Superior temporal gyrus (tissue), 1 donor: ENCODE measurements around the gene PPP2R3B.

Source experiments
- DNase-seq: peaks from one replicate; pipeline ENCODE4 v3.0.0-alpha.2; 2016; ENCODE audit errors: extremely low spot score

The PPP2R3B gene

DNA sequence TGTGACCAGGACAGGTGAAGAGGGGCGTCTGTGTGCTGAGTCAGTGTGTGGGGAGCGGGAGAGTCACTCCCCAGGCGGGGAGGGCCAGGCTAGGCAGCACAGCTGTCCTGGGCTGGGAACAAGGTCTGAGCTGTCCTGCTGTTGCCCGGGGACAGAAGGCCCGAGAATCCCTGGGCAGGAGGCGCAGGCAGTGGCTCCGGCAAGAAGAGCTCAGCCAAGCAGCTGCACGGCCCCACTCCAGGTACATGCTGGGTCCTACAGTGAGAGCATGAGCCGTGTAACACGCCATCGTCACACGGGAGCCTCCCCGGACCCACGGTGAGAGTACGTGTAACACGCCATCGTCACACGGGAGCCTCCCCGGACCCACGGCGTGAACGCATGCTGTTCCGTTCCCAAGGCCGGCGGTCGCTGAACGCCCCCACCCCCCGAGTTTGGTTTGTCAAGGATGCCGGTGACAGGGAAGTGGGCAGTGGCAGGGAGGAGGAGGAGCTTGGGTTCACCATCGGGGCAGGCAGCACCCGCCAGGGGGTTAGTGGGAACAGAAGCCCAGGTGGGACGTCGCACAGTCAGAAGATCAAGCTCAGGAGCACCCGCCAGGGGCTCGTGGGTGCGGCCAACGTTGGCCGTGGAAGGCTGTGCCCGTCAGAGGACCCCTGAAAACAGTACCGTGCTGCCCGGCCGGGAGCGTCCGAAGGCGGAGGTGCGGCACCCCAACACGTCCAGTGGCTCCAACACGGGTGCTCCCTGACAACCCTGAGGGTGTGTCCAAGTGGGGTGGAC, 15.6 kb downstream of the PPP2R3B start:
- no peak for DNase-seq

DNA sequence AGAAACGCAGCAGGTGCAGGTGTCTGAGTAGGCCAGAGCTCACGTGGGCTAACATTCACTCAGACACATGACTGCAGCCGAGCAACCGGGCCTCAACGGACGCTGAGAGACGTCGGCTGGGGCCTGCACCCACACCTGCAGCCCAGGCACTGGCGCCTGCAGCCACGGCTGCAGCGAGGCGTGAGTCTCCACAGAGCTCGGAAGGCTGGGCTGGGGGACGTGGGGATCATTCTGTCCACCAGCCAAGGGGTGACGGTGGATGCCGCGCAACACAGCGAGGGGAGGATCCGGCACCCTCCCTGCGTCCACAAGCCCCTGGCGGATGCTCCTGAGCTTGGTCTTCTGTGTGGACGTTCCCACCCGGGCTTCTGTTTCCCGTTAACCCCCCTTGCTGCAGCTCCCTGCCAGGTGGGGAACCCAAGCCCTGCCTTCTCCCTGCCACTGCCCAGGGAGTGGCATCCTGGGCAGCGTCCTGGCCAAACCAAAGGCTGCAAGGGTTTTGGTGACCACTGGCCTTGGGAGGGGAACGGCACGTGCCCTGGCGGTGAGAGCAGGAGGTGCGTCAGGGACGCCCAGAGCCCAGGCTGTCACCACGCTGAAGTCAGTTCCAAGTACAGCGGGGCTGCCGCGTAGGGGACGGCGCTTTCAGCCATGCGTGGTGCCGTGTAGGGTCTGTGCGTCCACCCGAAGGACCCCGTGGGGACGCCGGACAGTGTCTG, 16.3 kb downstream of the PPP2R3B start:
- no peak for DNase-seq

- DNase-seq = no peak
These were observed 17.1 kb downstream of the PPP2R3B start for GRCh38 chrX:369563-370101.

GRCh38 chrX:368811-369562, 17.7 kb downstream of the PPP2R3B start:
- no peak for DNase-seq

DNA sequence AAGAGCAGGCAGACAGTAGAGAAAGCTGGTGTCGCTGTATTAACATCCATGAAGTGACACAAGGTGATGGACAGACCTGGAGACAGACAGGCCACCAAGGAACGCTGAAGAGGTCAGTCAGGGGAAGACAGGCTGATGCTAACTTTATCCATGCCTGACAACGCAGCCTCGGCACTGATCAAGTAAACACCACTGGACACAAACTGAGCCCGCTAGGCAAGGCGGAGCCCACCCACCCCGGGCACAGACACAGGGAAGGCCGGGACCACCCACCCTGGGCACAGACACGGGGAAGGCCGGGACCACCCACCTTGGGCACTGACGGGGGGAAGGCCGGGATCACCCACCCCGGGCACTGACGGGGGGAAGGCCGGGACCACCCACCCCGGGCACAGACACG, 18.8 kb downstream of the PPP2R3B start:
- DNase-seq = no peak

GRCh38 chrX:367349-367748, 19.4 kb downstream of the PPP2R3B start:
- no peak for DNase-seq

- DNase-seq = no peak
These were observed 22.9 kb downstream of the PPP2R3B start for GRCh38 chrX:363621-364375.

DNA sequence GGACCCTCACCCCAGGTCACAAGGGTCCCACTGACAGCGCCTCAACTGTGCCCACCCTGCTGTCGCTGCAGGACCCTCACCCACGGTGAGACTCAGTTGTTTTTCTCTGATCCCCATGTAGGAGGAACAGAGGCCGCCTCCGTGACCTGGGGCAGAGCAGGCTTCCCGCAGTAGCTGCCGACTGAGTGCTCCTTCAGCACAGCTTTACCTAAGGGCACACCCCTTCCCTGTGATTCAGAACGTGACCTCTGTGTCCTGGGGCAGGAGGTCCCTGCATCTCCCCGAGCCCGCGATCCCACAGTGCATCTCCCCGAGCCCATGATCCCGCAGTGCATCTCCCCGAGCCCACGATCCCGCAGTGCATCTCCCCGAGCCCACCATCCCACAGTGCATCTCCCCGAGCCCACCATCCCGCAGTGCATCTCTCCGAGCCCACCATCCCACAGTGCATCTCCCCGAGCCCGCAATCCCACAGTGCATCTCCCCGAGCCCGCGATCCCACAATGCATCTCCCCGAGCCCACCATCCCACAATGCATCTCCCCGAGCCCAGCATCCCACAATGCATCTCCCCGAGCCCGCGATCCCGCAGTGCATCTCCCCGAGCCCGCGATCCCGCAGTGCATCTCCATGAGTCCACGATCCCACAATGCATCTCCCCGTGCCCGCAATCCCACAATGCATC, 23.6 kb downstream of the PPP2R3B start:
- no peak for DNase-seq

DNA sequence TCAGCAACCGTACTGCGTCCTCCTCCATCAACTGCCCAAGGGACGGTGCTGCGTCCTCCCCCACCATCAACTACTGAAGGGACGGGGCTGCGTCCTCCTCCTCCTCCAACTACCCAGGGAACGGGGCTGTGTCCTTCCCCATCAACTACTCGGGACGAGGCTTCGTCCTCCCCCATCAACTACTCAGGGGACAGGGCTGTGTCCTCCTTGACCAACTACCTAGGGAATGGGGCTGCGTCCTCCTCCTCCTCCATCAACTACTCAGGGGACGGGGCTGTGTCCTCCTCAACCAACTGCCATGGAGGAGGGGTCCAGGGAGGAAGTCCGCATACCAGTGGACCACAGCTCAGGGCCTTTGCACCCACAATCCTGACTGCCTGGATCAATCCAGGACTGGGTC, 24.4 kb downstream of the PPP2R3B start:
- DNase-seq = no peak

DNA sequence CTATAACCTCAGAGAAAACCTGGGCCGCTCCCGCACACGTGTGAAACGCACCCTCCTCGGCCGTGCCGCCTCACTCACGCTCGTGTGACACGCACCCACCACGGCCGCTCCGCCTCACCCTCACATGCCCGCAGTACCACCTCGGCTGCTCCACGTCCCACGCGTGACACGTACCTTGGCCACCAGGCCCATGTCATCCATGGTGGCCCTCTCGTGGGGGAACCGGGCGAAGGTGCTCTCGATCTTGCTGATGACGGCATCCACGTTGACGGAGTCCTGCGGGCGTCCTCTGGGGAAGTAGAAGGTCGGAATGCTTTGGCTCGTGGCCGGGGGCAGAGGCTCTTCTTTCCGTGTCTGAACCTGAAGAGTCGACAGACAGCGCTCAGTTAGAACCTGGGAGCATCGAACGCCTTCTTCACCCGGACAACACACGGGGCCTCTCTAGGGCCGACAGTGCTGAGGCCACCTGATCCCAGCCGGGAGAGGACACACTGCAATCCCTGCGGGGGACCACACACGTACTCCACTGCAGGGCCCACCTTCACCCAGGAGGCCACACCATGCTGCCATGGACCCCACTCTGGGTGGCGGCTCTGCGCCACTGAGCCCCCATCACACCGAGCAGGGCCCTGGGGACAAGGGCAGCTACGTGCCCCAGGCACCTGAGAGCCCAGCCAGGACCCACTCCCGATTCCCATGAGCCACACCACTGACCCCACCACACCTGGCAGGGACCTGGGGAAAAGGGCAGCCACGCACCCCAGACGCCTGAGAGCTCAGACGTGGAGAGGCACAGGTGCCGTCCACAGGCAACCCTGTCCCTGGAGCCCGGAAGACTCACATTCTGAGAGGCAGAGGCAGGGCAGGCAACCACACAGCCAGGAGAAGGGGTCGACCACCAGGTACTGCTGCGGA, 25.2 kb downstream of the PPP2R3B start:
- DNase-seq = no peak

- no peak for DNase-seq
These were observed 26.1 kb downstream of the PPP2R3B start for GRCh38 chrX:360496-361150.

GRCh38 chrX:358651-359143, 28.0 kb downstream of the PPP2R3B start:
- DNase-seq = no peak

DNA sequence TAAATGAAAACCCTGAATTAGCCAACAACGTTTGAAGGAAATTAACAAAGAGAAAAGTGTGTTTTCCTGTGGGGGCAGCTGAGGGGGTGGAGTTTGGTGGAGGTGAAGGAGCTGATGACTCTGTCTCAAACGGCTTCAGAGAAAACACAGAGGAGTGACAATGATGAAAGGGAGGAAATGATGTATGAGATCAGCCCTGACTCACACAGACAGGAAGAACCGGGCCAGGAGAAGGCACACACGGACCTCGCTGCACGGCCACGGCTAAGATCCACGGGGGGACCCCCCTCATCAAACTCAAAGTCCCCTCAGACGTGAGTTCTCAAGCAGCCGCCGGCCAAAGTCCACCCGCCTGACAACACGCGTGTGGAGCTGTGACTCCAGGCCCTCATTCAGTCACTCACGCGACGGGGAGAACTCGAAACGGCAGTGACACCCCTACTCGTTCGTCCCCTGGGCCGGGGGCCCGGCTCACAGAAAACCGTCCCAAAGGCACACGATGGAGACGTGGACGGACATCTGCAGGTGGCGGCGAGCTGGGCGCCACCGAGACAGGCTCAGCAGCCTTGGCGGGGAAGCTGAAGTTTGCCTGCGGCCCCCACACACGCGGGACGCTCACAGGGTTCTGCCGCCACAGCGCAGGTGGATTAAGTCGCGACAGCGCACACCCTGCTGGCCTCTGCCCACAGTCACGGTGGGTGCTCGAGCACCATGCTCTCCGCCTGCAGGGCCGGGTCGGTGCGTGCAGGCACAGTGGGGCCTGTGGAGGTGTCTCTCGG, 28.8 kb downstream of the PPP2R3B start:
- no peak for DNase-seq

DNA sequence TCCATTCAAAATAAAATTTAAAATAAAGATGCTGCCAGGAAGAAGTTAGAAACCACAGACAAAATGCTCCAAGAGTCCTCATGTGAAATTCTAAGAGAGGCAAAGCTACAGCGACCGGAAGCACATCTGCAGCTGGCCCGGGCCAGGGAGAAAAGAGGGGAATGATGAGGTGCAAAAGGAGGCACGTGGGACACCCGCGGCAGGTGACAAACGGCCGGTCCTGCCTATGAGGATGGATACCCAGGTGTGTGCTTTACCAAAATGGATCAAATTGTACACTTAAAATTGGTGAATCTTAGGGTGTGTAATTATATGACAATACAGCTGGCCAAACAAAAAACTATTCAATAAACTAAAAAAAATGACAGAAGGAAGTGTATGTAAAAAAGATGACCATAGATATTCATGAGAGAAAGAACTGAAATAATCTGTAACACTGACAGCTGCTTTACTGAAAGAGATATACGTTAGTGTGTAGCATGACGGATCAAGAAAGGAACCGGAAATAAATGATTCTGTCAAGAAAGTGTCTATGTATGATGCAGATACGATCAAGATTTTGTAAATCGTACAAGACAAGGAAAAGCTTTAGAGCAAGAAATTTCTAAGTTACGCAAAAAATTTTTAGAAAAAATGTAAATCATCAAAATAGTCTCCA, 29.5 kb downstream of the PPP2R3B start:
- no peak for DNase-seq

- DNase-seq = no peak
These were observed 30.2 kb downstream of the PPP2R3B start for GRCh38 chrX:356385-357034.

- DNase-seq = no peak
These were observed 31.2 kb downstream of the PPP2R3B start for GRCh38 chrX:355329-356050.
